GM10248 (cell line): Measurements from ENCODE around the gene ZNF862.

ENCODE experiments used
- CTCF ChIA-PET: fragments of 300-600 bp; sonication (Branson Sonifier 250); formaldehyde crosslinking; extraction: SDS; loops from one replicate; lab custom pipeline; 2021; ENCODE audit warnings: antibody characterized with exemption; lab: Yijun Ruan, JAX
- POLR2A ChIA-PET: fragments of 350-650 bp; sonication (Branson Sonifier 250); formaldehyde crosslinking; extraction: SDS; loops from one replicate; lab custom pipeline; 2020; ENCODE audit warnings: antibody characterized with exemption; lab: Yijun Ruan, JAX
- DNase-seq: peaks from one replicate; pipeline ENCODE4 v3.0.0; 2012; ENCODE audit errors: extremely low spot score
- TF ChIP-seq, protein P1 (sequence below): IDR thresholded peaks from 2 replicates; pipeline ENCODE4 v1.5.1; 2012; ENCODE audit warnings: mild to moderate bottlenecking, low read depth; ENCODE audit errors: extremely low read depth, missing control alignments, control extremely low read depth

The ZNF862 gene

DNA sequence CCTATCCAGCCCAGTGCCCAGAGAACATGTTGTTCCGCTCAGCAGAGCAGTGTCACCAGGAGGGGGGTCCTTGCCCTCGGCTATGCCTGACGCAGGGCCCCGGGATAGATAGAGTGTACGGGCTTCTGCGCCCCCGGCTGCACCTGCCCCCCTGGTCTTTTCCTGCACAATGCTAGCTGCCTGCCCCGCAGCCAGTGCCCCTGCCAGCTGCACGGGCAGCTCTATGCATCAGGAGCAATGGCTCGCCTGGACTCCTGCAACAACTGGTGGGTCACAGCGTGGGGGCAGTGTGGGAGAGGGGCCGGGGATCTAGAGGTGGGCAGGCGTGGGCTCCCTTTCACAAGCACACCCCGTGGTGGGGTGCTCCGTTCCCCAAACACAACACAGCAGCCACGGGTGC is 31.4 kb upstream of the ZNF862 start:
- TF ChIP-seq, protein P1, sequence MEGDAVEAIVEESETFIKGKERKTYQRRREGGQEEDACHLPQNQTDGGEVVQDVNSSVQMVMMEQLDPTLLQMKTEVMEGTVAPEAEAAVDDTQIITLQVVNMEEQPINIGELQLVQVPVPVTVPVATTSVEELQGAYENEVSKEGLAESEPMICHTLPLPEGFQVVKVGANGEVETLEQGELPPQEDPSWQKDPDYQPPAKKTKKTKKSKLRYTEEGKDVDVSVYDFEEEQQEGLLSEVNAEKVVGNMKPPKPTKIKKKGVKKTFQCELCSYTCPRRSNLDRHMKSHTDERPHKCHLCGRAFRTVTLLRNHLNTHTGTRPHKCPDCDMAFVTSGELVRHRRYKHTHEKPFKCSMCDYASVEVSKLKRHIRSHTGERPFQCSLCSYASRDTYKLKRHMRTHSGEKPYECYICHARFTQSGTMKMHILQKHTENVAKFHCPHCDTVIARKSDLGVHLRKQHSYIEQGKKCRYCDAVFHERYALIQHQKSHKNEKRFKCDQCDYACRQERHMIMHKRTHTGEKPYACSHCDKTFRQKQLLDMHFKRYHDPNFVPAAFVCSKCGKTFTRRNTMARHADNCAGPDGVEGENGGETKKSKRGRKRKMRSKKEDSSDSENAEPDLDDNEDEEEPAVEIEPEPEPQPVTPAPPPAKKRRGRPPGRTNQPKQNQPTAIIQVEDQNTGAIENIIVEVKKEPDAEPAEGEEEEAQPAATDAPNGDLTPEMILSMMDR: no peak
- DNase-seq: no peak
- ChIA-PET CTCF (interaction anchor here (1.2 to 1.4 kb wide), 2 partner anchors 12 to 146 kb away, joined by 3 to 4 read pairs; no protein-coding TSS in a partner anchor), POLR2A (no interaction called here)

DNA sequence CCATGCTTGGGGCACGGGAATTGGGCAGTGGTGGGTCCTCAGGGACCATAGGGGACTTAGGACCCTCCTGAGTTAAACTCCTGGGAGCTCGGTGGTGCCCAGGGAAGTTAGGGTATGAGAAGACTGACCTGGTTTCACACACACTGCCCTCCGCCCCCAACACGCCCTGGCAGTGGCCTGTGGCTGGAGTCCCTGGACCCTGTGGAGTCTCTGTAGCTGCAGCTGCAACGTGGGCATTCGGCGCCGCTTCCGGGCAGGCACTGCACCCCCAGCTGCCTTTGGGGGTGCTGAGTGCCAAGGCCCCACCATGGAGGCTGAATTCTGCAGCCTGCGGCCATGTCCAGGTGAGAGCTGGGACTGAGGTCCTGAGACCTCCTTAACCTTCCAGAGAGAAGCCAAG is 29.9 kb upstream of the ZNF862 start:
- no peak for DNase-seq
- ChIA-PET CTCF (no interaction called here), POLR2A (no interaction called here)
- TF ChIP-seq, protein P1: no peak

DNA sequence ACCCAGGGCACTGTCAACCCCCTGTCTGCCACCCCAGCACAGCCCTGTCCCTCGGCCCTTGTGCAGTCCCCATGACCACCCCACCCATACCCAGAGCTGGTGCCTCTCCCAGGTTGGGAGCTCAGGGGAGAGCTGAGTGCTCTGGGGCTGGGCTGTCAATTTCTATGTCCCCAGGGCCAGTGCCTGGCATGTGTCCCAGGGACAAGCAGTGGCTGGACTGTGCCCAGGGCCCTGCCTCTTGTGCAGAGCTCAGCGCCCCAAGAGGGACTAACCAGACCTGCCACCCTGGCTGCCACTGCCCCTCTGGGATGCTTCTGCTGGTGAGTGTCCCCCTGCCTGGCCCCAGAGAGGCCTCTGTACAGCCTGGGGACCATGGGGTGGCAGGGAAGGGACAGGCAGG is 29.0 kb upstream of the ZNF862 start:
- ChIA-PET POLR2A (no interaction called here), CTCF (interaction anchor here (2.0 kb wide), 1 partner anchor 9 kb away, joined by 8 read pairs; no protein-coding TSS in a partner anchor)
- TF ChIP-seq, protein P1: no peak

DNA sequence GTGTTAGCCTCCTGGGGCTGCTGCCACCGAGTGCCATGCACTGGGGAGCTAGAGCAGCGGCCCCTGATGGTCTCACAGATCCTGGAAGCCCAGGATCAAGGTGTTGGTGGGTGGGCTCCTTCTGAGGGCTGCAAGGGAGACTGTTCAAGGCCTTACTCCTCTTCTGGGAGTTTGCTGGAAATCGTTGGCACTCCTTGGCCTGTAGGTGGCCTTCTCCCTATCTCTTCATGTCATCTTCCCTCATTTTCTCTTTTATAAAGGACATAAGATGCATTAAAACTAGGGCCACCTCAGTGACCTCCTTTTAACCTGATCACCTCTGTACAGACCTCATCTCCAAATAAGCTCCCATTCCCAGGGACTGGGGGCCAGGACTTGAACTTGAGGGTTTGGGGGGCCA is 27.0 kb upstream of the ZNF862 start:
- TF ChIP-seq, protein P1: peak; percentile 18
- POLR2A ChIA-PET: no interaction called here
- CTCF ChIA-PET: no interaction called here
- no peak for DNase-seq

More for the DNA sequence above, 29.0 kb upstream of the ZNF862 start:
- DNase-seq: no peak

DNA sequence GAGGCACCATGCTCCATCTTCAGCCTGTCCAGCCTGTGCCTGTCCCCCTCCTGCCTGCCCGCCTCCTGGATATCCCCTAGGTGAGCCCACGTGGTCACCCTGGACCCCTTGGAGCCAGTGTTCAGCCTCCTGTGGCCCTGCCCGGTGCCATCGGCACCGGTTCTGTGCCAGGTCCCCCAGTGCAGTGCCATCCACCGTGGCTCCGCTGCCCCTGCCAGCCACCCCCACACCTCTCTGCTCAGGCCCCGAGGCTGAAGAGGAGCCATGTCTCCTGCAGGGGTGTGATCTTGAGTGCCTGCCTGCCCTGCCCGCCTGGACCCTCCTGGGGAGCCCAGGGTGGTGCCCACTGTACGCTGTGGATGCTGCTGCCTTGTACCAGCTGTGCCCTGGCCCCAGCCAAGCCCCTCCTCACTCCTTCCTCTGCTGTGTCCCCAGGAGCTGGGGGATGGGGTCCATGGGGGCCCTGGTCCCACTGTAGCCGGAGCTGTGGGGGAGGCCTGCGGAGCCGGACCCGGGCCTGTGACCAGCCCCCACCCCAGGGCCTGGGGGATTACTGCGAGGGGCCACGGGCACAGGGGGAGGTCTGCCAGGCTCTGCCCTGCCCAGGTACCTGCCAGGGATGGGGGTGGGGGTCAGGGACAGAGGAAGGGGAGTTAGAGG is 26.2 kb upstream of the ZNF862 start:
- ChIA-PET CTCF (no interaction called here), POLR2A (no interaction called here)
- no peak for DNase-seq
- TF ChIP-seq, protein P1: no peak

DNA sequence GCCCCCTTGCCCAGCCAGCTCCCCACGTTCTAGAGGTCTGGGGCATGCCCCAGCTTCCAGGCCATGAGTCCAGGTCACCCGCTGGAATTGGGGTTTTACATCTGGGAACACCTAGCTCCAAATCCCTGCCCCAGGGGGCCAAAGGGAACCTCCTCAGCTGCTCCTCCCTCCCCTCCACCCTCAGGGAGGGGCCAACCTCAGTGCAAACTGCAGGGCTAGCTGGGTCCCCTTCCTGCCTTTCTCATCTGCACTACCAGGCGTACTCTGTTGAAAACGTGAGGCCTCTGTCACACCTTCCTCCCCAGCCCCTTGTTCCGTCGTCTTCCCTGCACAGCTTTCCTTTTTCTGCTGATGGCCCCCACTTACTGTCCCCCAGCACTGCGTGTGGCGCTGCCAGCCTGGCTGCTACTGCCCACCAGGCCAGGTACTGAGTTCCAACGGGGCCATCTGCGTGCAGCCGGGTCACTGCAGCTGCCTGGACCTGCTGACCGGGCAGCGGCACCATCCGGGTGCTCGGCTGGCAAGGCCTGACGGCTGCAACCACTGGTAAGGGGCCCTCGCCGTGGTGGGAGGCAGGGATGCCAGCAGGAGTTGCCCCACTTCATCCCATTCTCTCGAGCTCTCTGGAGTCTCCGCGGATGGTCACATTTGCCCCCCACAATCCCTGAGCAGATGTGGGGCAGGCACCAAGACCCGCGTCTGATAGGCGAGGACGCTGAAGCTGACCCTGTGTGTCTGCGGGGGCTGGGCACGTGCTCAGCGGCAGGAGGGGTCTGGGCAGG is 24.7 kb upstream of the ZNF862 start:
- TF ChIP-seq, protein P1: no peak
- ChIA-PET CTCF (no interaction called here), POLR2A (no interaction called here)
- no peak for DNase-seq
